ENCODE results near the gene CDH20.

DNA sequence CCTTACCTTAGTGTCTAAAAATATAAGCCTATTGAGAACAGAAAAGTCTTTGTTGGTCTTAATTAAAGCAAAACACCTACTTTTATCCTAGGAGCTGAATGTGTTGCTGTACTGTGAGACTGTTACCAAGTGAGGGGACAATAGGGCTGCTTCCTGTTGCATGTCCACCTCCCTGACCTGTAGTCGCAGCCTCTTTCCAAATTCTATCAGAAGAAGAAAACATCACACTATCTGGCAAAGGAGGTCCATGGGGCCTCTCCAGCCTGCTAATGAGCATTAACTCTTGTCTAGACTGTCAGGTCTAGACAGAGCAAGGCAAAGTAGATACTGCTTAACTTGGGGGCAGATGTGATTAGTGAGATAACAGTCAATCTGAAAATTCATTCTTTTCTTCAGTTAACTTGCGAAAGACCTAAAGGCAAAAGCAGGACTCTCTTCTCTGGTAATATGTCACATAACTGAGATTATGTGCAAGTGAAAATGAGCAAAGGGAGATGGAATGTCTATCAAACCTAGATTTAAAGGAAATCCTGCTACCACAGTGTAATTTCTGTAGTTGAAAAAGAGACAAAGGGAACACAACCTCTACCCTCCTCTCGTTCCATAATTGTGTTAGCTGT lies 66.9 kb downstream of the CDH20 start:
- TF ChIP-seq, protein P1, sequence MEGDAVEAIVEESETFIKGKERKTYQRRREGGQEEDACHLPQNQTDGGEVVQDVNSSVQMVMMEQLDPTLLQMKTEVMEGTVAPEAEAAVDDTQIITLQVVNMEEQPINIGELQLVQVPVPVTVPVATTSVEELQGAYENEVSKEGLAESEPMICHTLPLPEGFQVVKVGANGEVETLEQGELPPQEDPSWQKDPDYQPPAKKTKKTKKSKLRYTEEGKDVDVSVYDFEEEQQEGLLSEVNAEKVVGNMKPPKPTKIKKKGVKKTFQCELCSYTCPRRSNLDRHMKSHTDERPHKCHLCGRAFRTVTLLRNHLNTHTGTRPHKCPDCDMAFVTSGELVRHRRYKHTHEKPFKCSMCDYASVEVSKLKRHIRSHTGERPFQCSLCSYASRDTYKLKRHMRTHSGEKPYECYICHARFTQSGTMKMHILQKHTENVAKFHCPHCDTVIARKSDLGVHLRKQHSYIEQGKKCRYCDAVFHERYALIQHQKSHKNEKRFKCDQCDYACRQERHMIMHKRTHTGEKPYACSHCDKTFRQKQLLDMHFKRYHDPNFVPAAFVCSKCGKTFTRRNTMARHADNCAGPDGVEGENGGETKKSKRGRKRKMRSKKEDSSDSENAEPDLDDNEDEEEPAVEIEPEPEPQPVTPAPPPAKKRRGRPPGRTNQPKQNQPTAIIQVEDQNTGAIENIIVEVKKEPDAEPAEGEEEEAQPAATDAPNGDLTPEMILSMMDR (conservative IDR thresholded peaks at IDR 0.05 in 1 of 2, IDR thresholded peaks at IDR 0.05 in 1 of 2; ENCODE audit: low read depth in 1 of 2, low read length in 2 of 2) = no peak
- TF ChIP-seq EZH2 (IDR thresholded peaks at IDR 0.05; ENCODE audit: low read length, missing control alignments) = no peak

Measured in fibroblast of lung (primary cell).